Liver (tissue), 9 donors: ENCODE results near the gene FILIP1. TPM values are rescaled to one million over a fixed set of nuclear protein-coding genes. Genes with fewer than 3 reads are reported as not detected.

Source experiments
- DNase-seq: peaks from one replicate; pipeline ENCODE4 v3.0.0-alpha.2; 2017; ENCODE audit warnings: low spot score
- H3K27ac ChIP-seq, 2 donors: one replicate each; pipeline ENCODE4 v1.7.0; 2013; ENCODE audit warnings: inconsistent platforms in 2 of 2, low read length in 2 of 2, control low read depth in 1 of 2, low read depth in 1 of 2, mild to moderate bottlenecking in 1 of 2
- H3K27me3 ChIP-seq, 4 donors: one replicate each; pipeline versions ENCODE4 v1.6.1 to v1.7.0; 2013; ENCODE audit warnings: low read length in 3 of 4, inconsistent platforms in 1 of 4, mild to moderate bottlenecking in 1 of 4, moderate library complexity in 1 of 4; ENCODE audit not compliant: control insufficient read depth in 4 of 4, insufficient read depth in 4 of 4
- H3K36me3 ChIP-seq, 4 donors: one replicate each; pipeline versions ENCODE4 v1.6.1 to v1.7.0; 2013; ENCODE audit warnings: low read length in 3 of 4, mild to moderate bottlenecking in 3 of 4, low read depth in 1 of 4, moderate library complexity in 1 of 4; ENCODE audit not compliant: control insufficient read depth in 4 of 4, insufficient read depth in 3 of 4
- H3K4me1 ChIP-seq, 4 donors: one replicate each; pipeline versions ENCODE4 v1.6.1 to v1.7.0; 2013; ENCODE audit warnings: low read length in 3 of 4, mild to moderate bottlenecking in 3 of 4, moderate library complexity in 1 of 4; ENCODE audit not compliant: control insufficient read depth in 4 of 4, insufficient read depth in 4 of 4
- H3K4me3 ChIP-seq, 3 donors: one replicate each; pipeline versions ENCODE4 v1.6.1 to v1.7.0; 2013; ENCODE audit warnings: low read length in 3 of 3, control low read depth in 1 of 3, low read depth in 1 of 3, mild to moderate bottlenecking in 1 of 3
- H3K9ac ChIP-seq, 2 donors: one replicate each; pipeline ENCODE4 v1.7.0; 2013; ENCODE audit warnings: low read length in 2 of 2, mild to moderate bottlenecking in 2 of 2, moderate library complexity in 2 of 2, control low read depth in 1 of 2, low read depth in 1 of 2
- H3K9me3 ChIP-seq, 4 donors: one replicate each; pipeline versions ENCODE4 v1.6.1 to v1.7.0; 2013; ENCODE audit warnings: low read length in 3 of 4; ENCODE audit not compliant: control insufficient read depth in 4 of 4
- EGR1 ChIP-seq, 2 donors: IDR thresholded peaks; 2 replicates each; pipeline ENCODE4 v1.6.1; 2016 to 2018; ENCODE audit warnings: antibody characterized with exemption in 2 of 2, low read depth in 2 of 2
- FOXA1 ChIP-seq: IDR thresholded peaks from 2 replicates; pipeline ENCODE4 v1.6.1; 2016; ENCODE audit warnings: antibody characterized with exemption
- FOXA2 ChIP-seq: IDR thresholded peaks from 2 replicates; pipeline ENCODE4 v1.6.1; 2016; ENCODE audit warnings: antibody characterized with exemption
- GABPA ChIP-seq, 2 donors: IDR thresholded peaks in 1 of 2; conservative IDR thresholded peaks in 1 of 2; 2 replicates each; pipeline ENCODE4 v1.6.1; 2016; ENCODE audit warnings: antibody characterized with exemption in 2 of 2, mild to moderate bottlenecking in 1 of 2, moderate library complexity in 1 of 2
- HNF4A ChIP-seq, 2 donors: conservative IDR thresholded peaks; 2 replicates each; pipeline ENCODE4 v1.6.1; 2016; ENCODE audit warnings: antibody characterized with exemption in 2 of 2, mild to moderate bottlenecking in 2 of 2
- HNF4G ChIP-seq: IDR thresholded peaks from 2 replicates; pipeline ENCODE4 v1.6.1; 2016; ENCODE audit warnings: antibody characterized with exemption
- JUND ChIP-seq, 2 donors: IDR thresholded peaks; 2 replicates each; pipeline ENCODE4 v1.6.1; 2016; ENCODE audit warnings: antibody characterized with exemption in 2 of 2
- NR2F2 ChIP-seq: IDR thresholded peaks from 2 replicates; pipeline ENCODE4 v1.6.1; 2016; ENCODE audit warnings: antibody characterized with exemption
- RAD21 ChIP-seq, 2 donors: IDR thresholded peaks; 2 replicates each; pipeline ENCODE4 v1.6.1; 2016; ENCODE audit warnings: antibody characterized with exemption in 2 of 2, mild to moderate bottlenecking in 2 of 2
- SP1 ChIP-seq: IDR thresholded peaks from 2 replicates; pipeline ENCODE4 v1.6.1; 2018; ENCODE audit warnings: antibody characterized with exemption, mild to moderate bottlenecking
- TAF1 ChIP-seq: conservative IDR thresholded peaks from 2 replicates; pipeline ENCODE4 v1.6.1; 2016; ENCODE audit warnings: antibody characterized with exemption, mild to moderate bottlenecking
- YY1 ChIP-seq: IDR thresholded peaks from 2 replicates; pipeline ENCODE4 v1.6.1; 2016; ENCODE audit warnings: antibody characterized with exemption, mild to moderate bottlenecking
- WGBS: extraction: QIAGEN DNeasy Blood & Tissue Kit; methylation state at CpG from one replicate; pipeline ENCODE4 v1.1.7; 2013; 5-methylcytosine and 5-hydroxymethylcytosine counted together
- polyA plus RNA-seq, 2 donors: library from polyadenylated mRNA; stranded (reverse) in 1 of 2; unstranded in 1 of 2; fragments of 200-250 nt in 1 of 2; fragments of >200 nt in 1 of 2; fragmentation: Nextera tagmentation in 1 of 2; extraction: Ambion mirVana in 1 of 2; gene quantifications; one replicate each; pipeline versions ENCODE4 v1.2.1 to v1.2.3, GENCODE V29; 2013 to 2015
- total RNA-seq, 2 donors: library from RNA; depleted of rRNA; stranded (reverse); fragments of >200 nt; gene quantifications; one replicate each; pipeline ENCODE4 v1.2.3, GENCODE V29; 2014
- TF ChIP-seq, protein P1 (sequence below): fragments of 150-350 bp; IDR thresholded peaks from 2 replicates; pipeline ENCODE4 v1.5.1; 2017; ENCODE audit warnings: improper control_type of control experiment, low read depth, low read length; ENCODE audit not compliant: missing input control
- TF ChIP-seq, protein P2 (sequence below): IDR thresholded peaks from 2 replicates; pipeline ENCODE4 v1.6.1; 2016; ENCODE audit warnings: antibody characterized with exemption
- TF ChIP-seq, protein P3 (sequence below): IDR thresholded peaks from 2 replicates; pipeline ENCODE4 v1.6.1; 2016; ENCODE audit warnings: antibody characterized with exemption
- TF ChIP-seq, protein P4 (sequence below): IDR thresholded peaks from 2 replicates; pipeline ENCODE4 v1.6.1; 2016; ENCODE audit warnings: antibody characterized with exemption
- donor health status: healthy.
- donor health status: healthy.
- donor health status: healthy.
- donor health status: healthy.
- donor health status: healthy.

FILIP1 gene
- total and polyA plus RNA-seq, 4 donors, result 0.70 to 2.8 (median 1.1) TPM

DNA sequence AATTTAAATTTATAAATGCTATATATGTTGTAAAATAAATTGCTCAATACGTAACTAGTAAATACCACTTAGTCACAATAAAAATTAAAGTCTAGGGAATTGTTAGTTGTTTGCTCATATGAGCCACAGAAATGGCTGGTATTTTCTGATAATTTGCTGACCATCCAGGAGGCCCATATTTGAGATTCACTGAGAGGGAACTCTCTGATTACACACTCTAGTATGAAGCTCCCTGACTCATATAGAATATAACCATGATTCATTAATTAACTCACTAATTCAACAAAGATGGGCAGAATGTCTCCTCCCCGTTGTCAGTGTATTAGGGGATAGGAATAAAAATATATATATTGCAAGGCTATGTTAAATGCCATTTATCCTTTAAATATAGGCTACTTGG is 162.4 kb downstream of the FILIP1 start:
- TF ChIP-seq JUND (IDR thresholded peaks at IDR 0.05) (no peak), TAF1 (no peak), EGR1 (IDR thresholded peaks at IDR 0.05; ENCODE audit: low read depth in 2 of 2) (no peak), FOXA1 (no peak), FOXA2 (no peak), YY1 (no peak), HNF4A (conservative IDR thresholded peaks at IDR 0.05) (no peak), GABPA (IDR thresholded peaks at IDR 0.05 in 1 of 2, conservative IDR thresholded peaks at IDR 0.05 in 1 of 2) (no peak), RAD21 (IDR thresholded peaks at IDR 0.05) (no peak), HNF4G (no peak), NR2F2 (no peak), SP1 (no peak)
- TF ChIP-seq, protein P1, sequence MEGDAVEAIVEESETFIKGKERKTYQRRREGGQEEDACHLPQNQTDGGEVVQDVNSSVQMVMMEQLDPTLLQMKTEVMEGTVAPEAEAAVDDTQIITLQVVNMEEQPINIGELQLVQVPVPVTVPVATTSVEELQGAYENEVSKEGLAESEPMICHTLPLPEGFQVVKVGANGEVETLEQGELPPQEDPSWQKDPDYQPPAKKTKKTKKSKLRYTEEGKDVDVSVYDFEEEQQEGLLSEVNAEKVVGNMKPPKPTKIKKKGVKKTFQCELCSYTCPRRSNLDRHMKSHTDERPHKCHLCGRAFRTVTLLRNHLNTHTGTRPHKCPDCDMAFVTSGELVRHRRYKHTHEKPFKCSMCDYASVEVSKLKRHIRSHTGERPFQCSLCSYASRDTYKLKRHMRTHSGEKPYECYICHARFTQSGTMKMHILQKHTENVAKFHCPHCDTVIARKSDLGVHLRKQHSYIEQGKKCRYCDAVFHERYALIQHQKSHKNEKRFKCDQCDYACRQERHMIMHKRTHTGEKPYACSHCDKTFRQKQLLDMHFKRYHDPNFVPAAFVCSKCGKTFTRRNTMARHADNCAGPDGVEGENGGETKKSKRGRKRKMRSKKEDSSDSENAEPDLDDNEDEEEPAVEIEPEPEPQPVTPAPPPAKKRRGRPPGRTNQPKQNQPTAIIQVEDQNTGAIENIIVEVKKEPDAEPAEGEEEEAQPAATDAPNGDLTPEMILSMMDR, result no peak
- TF ChIP-seq, protein P2, sequence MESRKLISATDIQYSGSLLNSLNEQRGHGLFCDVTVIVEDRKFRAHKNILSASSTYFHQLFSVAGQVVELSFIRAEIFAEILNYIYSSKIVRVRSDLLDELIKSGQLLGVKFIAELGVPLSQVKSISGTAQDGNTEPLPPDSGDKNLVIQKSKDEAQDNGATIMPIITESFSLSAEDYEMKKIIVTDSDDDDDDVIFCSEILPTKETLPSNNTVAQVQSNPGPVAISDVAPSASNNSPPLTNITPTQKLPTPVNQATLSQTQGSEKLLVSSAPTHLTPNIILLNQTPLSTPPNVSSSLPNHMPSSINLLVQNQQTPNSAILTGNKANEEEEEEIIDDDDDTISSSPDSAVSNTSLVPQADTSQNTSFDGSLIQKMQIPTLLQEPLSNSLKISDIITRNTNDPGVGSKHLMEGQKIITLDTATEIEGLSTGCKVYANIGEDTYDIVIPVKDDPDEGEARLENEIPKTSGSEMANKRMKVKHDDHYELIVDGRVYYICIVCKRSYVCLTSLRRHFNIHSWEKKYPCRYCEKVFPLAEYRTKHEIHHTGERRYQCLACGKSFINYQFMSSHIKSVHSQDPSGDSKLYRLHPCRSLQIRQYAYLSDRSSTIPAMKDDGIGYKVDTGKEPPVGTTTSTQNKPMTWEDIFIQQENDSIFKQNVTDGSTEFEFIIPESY, result no peak
- TF ChIP-seq, protein P3, sequence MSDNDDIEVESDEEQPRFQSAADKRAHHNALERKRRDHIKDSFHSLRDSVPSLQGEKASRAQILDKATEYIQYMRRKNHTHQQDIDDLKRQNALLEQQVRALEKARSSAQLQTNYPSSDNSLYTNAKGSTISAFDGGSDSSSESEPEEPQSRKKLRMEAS, result no peak
- H3K9ac ChIP-seq, result no peak overlapping the region
- no peaks in the 10 kb centered on the region for H3K9me3 ChIP-seq
- H3K27me3 ChIP-seq, result peaks cover 0 to 2% (median 0%) of the 10 kb centered on the region in 4 donors
- DNase-seq, result no peak
- 90% methylated on average over 2 of the region's 2 CpGs for WGBS
- H3K27ac ChIP-seq, result no peak overlapping the region
- no peaks in the 10 kb centered on the region for H3K36me3 ChIP-seq
- H3K4me1 ChIP-seq, result no peaks in the 10 kb centered on the region
- no peak overlapping the region for H3K4me3 ChIP-seq

DNA sequence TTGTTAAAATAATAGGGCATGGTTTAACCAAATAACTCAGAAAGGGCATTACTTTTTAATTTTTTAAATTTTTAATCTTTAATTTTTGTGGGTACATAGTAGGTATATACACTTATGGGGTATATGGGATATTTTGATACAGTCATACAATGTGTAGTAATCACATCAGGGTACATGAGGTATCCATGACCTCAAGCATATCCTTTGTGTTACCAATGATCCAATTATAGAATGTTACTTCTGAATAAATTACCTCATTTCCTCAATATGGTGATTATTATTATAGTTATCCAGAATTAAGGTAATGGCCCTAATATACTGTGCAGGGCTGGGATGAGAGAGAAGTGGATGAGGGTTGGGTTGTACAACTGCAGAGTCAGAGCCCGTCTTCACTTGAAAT is 163.9 kb downstream of the FILIP1 start:
- Histone ChIP-seq H3K36me3 (no peaks in the 10 kb centered on the region), H3K9me3 (no peaks in the 10 kb centered on the region), H3K4me1 (no peaks in the 10 kb centered on the region), H3K4me3 (no peak overlapping the region), H3K27me3 (peaks cover 0 to 2% (median 0%) of the 10 kb centered on the region in 4 donors), H3K27ac (no peak overlapping the region), H3K9ac (no peak overlapping the region)
- TF ChIP-seq EGR1 (IDR thresholded peaks at IDR 0.05; ENCODE audit: low read depth in 2 of 2) (no peak), GABPA (IDR thresholded peaks at IDR 0.05 in 1 of 2, conservative IDR thresholded peaks at IDR 0.05 in 1 of 2) (no peak), YY1 (no peak), HNF4G (no peak), NR2F2 (no peak), TAF1 (no peak), FOXA1 (no peak)
- TF ChIP-seq, protein P1, result no peak
- TF ChIP-seq, protein P2, result no peak
- TF ChIP-seq, protein P4, sequence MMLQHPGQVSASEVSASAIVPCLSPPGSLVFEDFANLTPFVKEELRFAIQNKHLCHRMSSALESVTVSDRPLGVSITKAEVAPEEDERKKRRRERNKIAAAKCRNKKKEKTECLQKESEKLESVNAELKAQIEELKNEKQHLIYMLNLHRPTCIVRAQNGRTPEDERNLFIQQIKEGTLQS, result no peak
- TF ChIP-seq, protein P3, result no peak
- 92% methylated on average over 1 of the region's 1 CpG for WGBS
- no peak for DNase-seq
